ENCODE measurements around the gene GPR83.
"Not testable (repeated sequence)": the region's sequence is repeated elsewhere in the genome, so short reads cannot be mapped to it uniquely, and the experiment has no call there.

Gene GPR83

DNA sequence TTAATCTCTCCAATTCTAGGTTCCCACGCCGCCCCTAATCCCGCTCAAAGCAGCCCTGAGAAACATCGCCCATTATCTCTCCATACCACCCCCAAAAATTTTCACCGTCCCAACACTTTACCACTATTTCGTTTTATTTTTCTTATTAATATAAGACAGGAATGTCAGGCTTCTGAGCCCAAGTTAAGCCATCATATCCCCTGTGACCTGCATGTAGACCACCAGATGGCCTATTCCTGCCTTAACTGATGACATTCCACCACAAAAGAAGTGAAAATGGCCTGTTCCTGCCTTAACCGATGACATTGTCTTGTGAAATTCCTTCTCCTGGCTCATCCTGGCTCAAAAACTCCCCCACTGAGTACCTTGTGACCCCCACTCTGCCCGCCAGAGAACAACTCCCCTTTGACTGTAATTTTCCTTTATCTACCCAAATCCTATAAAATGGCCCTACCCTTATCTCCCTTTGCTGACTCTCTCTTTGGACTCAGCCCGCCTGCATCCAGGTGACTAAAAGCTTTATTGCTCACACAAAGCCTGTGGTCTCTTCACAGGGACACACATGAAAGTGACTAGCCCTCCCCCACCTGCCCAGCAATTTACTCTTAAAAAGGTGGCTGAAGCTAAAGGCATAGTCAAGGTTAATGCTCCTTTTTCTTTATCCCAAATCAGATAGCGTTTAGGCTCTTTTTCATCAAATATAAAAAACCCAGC lies 50.2 kb downstream of the GPR83 start:
- not testable (repeated sequence) for DNase-seq

GRCh38 chr11:94346311-94346710 lies 54.9 kb downstream of the GPR83 start:
- DNase-seq, result not testable (repeated sequence)

DNA sequence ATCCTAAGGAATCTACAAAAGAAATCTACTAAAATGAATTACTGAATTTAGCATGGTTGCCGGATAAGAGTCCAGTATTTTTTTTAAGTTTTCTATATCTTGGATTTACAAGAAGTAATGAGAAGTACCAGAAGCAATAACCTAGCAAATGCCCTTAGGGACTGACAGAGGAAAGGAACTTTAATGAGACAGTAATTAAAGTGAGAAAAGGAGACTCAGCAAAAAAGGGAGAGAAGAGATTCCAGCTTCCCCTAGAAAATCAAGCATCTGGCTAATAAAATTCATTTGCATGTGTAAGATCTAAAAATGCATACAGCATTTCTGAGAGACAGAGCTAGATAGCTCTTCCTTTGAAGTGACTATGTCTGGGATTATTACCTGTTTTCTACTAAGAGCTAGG lies 57.7 kb downstream of the GPR83 start:
- DNase-seq, result no peak

DNA sequence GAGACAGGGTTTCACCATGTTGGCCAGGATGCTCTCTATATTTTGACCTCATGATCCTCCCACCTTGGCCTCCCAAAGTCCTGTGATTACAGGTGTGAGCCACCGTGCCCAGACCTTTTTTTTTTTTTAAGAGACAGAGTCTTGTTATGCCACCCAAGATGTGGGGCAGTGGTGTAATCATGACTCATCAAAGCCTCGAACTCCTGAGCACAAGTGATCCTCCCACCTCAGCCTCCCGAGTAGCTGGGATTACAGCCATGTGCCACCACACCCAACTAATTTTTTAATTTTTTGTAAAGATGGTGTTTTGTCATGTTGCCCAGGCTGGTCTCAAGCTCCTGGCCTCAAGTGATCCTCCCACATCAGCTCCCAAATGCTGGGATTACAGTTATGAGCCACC lies 59.0 kb downstream of the GPR83 start:
- no peak for DNase-seq

DNA sequence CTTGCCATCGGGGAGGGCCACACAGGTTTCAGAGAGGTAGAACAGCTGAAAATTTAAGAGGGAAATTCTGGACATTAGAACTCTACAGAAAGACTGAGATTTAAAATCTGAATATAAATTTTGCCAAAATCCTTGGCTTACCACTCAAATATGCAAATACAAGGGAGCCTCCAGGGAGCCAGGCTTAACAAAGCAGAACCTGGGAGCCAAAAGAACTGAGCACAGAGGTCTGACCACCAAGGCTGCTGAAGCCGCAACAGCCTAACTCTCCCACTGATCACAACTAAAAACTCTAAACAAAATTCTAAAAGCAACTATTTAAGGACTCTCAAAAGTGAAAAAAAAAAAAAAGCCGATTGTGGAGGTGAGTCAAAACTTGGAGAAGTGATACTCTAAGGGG lies 62.6 kb downstream of the GPR83 start:
- DNase-seq, result no peak

- no peak for DNase-seq
Measured at GRCh38 chr11:94336033-94336432, 65.2 kb downstream of the GPR83 start.

DNA sequence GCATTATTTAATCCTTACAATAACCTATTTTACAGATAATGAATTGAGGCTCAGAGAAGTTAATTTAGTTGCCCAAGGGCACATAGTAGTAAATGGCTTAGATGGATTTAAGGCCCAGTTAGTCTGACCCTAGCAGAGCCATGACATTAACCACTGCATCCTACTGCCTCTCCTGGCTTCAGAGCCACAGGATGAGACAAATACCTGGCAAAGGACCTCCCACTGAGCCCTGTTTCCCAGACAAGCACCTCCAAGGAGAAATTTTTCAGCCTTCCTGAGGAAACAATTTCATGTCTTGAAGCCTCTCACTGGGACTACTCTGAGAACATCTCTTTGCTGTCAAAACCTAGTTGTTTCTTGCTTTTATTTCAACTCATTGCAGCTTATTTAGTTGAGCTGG lies 68.4 kb downstream of the GPR83 start:
- no peak for DNase-seq

GRCh38 chr11:94330789-94331188 lies 70.4 kb downstream of the GPR83 start:
- no peak for DNase-seq

- no peak for DNase-seq
Measured at GRCh38 chr11:94329501-94329900, 71.7 kb downstream of the GPR83 start.

DNA sequence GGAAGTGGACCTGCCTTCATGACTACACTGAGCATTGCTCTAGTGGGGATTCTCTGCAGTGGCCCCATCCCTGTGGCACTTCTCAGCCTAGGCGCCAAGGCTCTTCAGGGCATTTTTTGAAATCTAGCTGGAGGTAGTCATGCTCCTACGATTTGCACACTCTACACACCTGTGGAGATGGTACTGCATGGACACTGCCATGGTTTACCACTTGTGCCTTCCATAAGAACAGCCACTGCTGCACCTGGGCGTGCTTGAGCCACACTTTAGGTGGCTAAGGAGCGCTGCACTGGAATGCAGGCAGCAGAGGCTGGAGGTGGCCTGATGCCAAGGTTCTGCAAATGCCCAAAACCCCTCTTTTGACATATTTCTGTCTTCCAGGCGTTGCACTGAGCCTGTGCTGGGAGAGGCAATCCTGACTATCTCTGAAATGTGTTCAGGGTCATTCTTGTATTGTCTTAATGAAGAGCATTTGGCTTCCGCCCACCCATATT lies 72.6 kb downstream of the GPR83 start:
- DNase-seq, result no peak
